Measurements from ENCODE around the gene MOB4.
"Not testable (repeated sequence)": the region's sequence is repeated elsewhere in the genome, so short reads cannot be mapped to it uniquely, and the experiment has no call there.

MOB4 gene

GRCh38 chr2:197577446-197577845 is 61.6 kb downstream of the MOB4 start:
- DNase-seq (ENCODE audit: low read depth): no peak
- TF ChIP-seq CTCF (IDR thresholded peaks at IDR 0.05; ENCODE audit: control insufficient read depth, insufficient read depth, low read depth, low read length, missing control alignments): no peak
- no peak overlapping the region for H3K4me3 ChIP-seq (ENCODE audit: control insufficient read depth, low read depth, low read length)

DNA sequence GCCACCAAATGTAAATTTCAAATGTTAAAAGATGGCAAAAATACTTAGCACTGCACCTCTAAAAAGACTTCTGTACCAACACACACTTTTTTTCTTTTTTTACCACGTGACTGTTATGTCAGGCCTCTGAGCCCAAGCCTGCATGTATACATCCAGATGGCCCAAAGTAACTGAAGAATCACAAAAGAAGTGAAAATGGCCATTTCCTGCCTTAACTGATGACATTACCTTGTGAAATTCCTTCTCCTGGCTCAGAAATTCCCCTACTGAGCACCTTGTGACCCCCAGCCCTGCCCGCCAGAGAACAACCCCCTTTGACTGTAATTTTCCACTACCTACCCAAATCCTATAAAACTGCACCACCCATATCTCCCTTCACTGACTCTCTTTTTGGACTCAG is 62.4 kb downstream of the MOB4 start:
- H3K4me3 ChIP-seq (ENCODE audit: control insufficient read depth, low read depth, low read length); DNase-seq (ENCODE audit: low read depth): not testable (repeated sequence)

GRCh38 chr2:197580166-197580565 is 64.3 kb downstream of the MOB4 start:
- DNase-seq (ENCODE audit: low read depth); H3K4me3 ChIP-seq (ENCODE audit: control insufficient read depth, low read depth, low read length): not testable (repeated sequence)

GRCh38 chr2:197587255-197587654 is 71.4 kb downstream of the MOB4 start:
- not testable (repeated sequence) for H3K4me3 ChIP-seq (ENCODE audit: control insufficient read depth, low read depth, low read length); DNase-seq (ENCODE audit: low read depth)

- no peak for DNase-seq (ENCODE audit: low read depth)
- H3K4me3 ChIP-seq (ENCODE audit: control insufficient read depth, low read depth, low read length): no peak overlapping the region
- TF ChIP-seq CTCF (IDR thresholded peaks at IDR 0.05; ENCODE audit: control insufficient read depth, insufficient read depth, low read depth, low read length, missing control alignments): no peak
These were observed 75.6 kb downstream of the MOB4 start for GRCh38 chr2:197591339-197592072.

DNA sequence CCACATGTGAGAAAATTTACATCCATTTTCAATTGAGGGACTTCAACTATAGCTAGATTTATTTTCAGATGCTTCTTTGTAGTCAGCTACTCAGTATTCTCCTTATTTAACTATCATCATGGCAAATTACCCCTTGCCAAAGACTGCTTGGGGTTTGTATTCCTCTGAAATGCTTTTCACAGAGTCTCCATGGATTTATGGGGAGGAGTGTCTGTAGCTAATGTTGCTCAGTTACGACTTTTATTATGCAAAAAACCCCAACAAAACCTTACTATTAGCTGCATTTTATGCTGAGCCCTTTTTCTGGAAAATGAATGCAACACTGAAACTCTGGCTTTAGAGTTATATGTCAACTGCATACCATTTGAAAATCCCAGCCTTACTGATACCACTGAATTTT is 80.9 kb downstream of the MOB4 start:
- H3K4me3 ChIP-seq (ENCODE audit: control insufficient read depth, low read depth, low read length): no peak overlapping the region
- no peak for DNase-seq (ENCODE audit: low read depth)
- TF ChIP-seq CTCF (IDR thresholded peaks at IDR 0.05; ENCODE audit: control insufficient read depth, insufficient read depth, low read depth, low read length, missing control alignments): no peak

GRCh38 chr2:197597166-197597565 is 81.3 kb downstream of the MOB4 start:
- no peak overlapping the region for H3K4me3 ChIP-seq (ENCODE audit: control insufficient read depth, low read depth, low read length)
- no peak for TF ChIP-seq CTCF (IDR thresholded peaks at IDR 0.05; ENCODE audit: control insufficient read depth, insufficient read depth, low read depth, low read length, missing control alignments)
- DNase-seq (ENCODE audit: low read depth): no peak

GRCh38 chr2:197598450-197598849 is 82.6 kb downstream of the MOB4 start:
- H3K4me3 ChIP-seq (ENCODE audit: control insufficient read depth, low read depth, low read length): no peak overlapping the region
- DNase-seq (ENCODE audit: low read depth): no peak
- TF ChIP-seq CTCF (IDR thresholded peaks at IDR 0.05; ENCODE audit: control insufficient read depth, insufficient read depth, low read depth, low read length, missing control alignments): no peak
